Dermis microvascular lymphatic vessel endothelial cell (primary cell): ENCODE results near the gene ACAD8. TPM values are rescaled to one million over a fixed set of nuclear protein-coding genes. Genes with fewer than 3 reads are reported as not detected.
A peak's percentile ranks its signal among the peaks of the same experiment; 100 is the strongest.

Source experiments
- DNase-seq, 2 donors: peaks; one replicate each; pipeline versions ENCODE4 v3.0.0 to v3.0.0-alpha.2; 2010; ENCODE audit warnings: low read depth in 2 of 2
- total RNA-seq: library from RNA; depleted of rRNA; stranded (reverse); fragments of >200 nt; gene quantifications from 2 replicates; pipeline ENCODE4 v1.2.1, GENCODE V29; 2014

ACAD8 gene
- 18.4 and 19.8 TPM in 2 replicates for total RNA-seq

DNA sequence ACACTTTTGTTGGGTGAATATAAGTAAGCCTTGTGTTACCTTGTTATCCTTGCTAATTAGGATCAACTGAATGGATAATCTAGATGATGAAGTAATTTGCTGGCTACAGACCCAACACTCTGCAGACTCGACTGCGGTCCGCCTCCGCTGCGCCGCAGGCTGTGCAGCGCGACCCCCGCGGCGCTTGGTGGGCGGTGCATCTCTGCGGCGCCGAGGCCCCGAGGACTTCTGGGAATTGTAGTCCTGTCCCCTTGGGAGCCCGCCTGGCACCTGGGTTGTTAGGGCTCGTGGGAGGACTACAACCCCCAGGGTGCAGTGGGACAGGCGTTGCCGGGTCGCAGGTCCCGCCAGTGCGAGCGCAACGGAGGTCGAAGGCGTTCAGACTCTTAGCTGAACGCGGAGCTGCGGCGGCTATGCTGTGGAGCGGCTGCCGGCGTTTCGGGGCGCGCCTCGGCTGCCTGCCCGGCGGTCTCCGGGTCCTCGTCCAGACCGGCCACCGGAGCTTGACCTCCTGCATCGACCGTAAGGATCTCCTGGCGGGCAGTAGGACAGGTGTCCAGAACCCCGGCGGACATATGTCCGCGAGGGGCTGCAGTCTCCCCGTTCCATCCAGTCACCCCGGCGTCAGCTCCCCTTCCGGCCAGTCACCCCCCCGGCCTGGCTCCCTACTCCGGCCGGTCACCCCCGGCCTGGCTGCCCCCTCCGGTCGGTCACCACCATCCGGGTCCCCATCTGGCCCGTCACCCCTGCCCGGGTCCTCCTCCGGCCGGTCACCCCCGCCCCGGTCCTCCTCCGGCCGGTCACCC is at the start of gene ACAD8, which contains the start of gene THYN1:
Gene ACAD8 (plus strand): TSS at position 381 of the 806 bp plus-strand sequence. CDS start 33 bp downstream, at position 414.
Gene THYN1 (minus strand): TSS at position 165 of the 806 bp plus-strand sequence. CDS start 470 bp downstream, outside the sequence.
- peak; percentile 92 to 98 for DNase-seq

DNA sequence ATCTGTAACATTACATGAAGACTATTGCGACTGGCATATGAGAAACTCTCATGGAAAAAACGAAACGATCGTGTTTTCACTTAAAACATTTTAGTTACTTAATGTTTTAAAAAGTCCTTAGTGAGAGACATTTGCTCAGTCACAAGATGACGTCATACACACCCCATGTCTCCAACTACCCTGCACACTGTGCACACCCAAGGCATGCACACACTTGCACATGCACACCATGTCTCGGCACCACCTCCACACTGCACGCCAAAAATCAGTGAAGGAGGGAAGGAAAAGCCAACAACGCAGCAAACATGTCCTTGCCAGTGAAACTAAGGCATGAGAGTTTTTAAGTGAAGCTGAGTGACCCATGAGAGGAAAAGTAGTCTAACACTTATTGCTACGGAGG is 47.6 kb upstream of the ACAD8 start:
- DNase-seq: no peak

DNA sequence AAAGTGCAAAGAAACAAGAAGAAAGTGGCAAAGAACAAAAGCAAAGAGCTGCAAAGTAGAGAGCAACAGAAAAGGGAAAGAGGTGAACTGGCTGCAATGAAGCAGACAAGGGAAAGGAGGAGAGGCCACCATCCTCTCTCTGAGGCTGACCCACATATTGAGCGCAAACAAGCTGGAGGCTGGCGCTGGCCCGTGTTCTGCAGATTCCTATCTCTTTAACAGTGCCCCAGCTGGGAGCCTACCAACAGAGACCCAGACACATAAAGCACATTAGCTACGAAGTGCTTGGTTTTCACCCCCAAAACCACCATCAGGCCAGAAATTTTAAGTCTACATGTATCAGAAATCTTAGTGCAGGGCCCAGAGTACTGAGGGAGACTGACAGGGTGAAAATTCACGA is 47.2 kb upstream of the ACAD8 start:
- DNase-seq: no peak

DNA sequence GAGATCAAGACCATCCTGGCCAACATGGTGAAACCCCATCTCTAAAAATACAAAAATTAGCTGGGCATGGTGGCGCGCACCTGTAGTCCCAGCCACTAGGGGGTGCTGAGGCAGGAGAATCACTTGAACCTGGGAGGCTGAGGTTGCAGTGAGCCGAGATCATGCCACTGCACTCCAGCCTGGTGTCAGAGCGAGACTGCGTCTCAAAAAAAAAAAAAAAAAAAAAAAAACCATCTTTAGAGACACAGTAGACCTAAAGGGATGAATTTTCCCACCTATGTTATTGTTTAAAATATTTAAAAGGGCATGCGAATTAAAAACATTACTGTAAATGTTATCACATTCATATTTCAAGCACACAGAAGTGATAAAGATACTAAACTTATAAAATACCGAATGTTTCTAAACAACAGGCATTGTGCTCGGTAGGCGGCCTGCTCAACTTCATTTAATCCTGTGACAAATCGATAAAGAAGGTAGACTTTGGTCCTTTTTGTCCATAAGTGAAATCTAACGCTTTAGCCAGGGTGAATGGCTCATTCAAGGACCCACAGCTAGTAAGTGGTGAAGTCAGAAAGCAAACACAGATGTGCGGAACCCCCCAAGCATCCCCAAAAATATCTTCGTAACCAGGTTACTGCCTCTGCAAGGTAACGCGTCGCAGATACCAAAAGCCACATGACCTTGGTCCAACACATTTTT is 45.7 kb upstream of the ACAD8 start:
- peak in 1 of 2 donors; percentile 39 for DNase-seq

DNA sequence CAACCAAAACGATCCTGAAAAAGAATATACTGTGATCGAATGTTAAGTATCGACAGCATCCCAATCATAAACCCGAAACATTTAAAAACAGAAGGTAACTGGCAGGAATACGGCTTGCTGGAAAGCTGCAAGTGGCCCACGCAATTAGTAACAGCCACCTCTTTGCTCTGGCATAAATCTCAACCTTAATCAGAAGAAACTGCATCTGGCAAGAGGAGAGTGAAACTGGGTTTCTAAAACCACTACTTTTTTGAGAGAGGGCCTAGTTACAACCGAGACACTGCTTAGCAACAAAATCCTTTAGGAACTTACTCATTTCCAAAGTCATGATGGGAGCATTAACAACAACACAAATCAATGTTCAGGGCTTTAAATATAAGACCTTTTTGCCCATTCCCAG is 37.5 kb upstream of the ACAD8 start:
- DNase-seq: no peak

DNA sequence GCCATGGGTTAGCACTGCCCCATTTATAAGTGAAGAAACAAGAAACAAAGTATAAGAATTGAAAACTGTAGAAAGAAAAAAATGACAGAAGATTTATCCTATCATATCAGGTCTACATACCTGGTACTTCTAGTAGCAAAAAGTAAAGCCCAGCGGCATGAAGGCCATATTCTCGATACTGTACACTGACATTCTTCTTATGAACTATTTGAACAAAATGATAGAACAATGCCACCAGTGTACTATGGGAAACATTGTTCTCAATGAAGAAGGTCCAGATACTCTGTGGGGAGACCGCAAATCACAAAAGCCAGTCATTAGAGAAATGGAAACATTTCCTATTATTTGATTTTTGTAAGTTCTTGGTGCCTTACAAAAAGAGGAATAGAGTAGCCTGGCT is 36.6 kb upstream of the ACAD8 start:
- no peak for DNase-seq

DNA sequence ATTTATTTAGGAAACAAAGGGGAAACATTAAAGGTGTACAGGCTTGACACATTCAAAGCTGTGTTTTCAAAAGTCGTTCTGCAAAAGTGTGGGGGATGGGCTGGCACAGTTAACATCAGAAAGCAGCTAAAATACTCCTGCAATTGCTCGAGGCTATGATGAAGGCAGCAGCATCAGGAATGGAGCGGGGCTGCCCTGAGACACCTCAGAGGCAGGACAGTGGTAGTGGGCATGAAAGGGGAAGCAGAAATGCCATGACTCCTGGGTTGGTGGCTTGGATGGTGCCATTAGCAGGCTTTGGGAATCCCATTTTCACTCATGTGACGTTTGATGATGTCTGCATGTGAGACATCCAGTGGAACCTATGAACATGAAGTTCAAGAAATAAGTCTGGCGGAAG is 30.2 kb upstream of the ACAD8 start:
- DNase-seq: no peak

DNA sequence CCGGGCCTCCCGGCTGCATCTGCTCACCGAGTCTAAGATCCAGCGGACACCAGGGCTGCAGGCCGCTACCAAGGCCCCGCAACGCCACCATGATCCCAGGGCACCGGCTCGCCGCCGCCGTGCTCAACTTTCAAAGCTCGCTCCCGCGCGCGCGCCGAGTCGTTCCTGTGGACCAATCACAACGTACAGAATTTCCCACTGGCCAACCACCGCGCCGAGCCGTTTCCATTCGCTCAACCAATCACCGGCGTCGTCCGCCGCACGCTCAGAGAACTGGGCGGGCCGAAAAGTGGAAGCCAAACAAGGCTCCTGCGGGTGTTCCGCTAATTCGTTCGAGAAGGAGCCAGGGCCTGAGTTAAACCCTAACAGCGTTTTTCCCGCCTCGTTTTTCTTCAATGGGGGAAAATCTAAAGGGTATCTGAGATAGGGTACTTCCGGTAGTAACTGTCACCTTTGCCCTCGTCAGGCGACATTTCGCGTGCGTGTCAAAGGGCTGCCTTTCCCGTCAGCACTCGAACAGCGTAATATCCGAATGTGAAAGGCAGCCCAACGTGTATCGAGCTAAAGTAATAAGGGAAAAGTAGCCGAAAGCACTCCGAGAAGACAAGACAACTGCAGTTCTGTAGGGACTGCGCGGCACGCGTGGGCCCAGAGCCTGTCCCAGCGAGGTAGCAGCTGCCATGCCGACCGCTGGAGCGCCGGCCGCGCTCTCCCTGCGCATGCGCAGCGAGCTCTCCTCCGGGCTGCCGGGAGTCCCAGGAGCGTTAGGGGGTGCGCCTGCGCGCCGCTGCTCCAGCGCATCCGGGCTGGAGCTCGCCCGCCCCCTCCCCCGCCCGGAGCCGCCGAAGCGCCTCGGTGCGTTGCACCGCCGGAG is 29.3 kb upstream of the ACAD8 start, which contains the start of the genes NCAPD3 and VPS26B:
Gene NCAPD3 (minus strand): TSS at position 132 of the 874 bp plus-strand sequence. CDS start 41 bp downstream, at position 91.
Gene VPS26B (plus strand): TSS at position 836 of the 874 bp plus-strand sequence. CDS start 452 bp downstream, outside the sequence.
- peak; percentile 90 to 96 for DNase-seq

DNA sequence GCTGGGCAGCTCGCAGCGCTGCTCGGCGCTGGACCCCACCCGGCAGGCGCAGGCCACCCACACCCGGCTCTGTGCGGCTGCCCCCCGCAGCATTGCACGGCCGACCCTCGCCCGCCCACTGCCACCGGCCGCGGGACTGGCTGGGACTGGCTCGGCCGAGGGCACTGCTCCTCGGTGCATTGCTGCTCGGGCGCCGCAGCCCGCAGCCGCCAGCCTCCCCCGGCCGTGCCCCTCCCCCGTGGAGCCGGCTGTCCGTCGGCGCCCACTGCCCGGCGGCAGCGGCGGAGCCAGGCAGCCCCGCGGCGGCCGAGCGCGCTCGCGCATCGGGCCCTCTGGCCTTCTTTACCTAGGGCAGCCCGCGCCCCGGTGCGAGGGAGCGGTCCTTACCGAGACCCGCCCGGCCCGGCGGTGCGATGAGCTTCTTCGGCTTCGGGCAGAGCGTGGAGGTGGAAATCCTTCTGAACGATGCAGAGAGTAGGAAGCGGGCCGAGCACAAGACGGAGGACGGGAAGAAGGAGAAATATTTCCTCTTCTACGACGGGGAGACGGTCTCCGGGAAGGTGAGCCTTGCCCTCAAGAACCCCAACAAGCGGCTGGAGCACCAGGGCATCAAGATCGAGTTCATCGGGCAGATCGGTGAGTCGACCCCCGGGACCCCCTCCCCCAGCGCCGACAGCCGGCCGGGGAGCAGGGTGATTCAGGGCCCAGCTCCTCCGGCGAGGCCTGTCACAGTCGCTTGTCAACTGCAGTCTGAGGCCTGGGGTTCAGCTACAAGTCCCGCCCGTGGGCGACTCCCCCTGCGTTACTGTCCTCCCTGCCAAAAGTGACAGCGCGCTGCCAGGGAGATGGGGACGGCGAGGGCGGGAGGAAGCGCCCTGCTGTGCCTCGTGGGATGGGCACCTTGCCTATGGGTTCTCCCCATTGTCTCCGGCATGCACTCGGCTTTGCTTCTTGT is 28.4 kb upstream of the ACAD8 start:
- DNase-seq: peak in 1 of 2 donors; percentile 51

DNA sequence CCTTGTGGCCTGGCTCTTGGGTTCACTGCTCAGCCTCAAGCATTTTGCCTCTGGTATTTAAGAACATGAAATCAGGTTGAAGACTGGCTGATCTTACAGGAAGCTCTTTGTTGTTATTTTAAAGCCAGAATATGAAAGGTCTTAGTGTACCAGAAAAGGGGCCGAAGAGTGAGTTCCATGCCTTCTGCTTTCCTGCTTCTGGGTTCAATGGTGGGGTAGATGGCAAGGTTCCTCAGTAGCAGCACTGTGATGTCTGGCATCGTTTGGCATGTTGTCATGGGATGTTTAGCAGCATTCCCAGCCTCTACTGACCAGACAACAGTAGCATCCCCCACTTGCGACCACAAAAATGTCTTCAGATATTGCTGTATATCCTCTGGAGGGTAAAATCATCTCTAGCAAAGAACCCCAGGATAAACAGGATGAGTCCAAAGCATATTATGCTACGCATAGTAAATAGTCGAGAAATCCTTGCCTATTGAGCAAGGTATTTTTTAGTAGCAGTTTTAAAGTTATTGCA is 26.5 kb upstream of the ACAD8 start:
- no peak for DNase-seq

DNA sequence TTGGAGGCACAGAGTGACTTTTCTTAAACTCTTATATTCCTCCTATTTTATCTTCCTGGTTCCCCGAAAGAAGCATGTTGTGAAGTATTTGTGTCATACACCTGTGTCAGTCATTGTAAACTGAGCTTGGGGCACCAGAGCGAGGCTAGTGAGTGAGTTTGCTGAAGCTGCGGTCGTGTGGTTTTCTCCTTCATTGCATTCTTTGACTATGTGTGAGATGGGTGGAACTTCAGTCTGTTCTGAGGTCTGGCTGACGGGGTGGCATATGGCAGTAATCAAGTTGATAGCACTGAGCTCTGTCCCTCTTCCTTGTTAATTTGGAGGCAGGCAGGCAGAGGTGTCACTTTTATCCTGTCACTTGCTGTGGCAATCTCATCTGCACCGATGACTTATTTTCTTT is 24.7 kb upstream of the ACAD8 start:
- no peak for DNase-seq

DNA sequence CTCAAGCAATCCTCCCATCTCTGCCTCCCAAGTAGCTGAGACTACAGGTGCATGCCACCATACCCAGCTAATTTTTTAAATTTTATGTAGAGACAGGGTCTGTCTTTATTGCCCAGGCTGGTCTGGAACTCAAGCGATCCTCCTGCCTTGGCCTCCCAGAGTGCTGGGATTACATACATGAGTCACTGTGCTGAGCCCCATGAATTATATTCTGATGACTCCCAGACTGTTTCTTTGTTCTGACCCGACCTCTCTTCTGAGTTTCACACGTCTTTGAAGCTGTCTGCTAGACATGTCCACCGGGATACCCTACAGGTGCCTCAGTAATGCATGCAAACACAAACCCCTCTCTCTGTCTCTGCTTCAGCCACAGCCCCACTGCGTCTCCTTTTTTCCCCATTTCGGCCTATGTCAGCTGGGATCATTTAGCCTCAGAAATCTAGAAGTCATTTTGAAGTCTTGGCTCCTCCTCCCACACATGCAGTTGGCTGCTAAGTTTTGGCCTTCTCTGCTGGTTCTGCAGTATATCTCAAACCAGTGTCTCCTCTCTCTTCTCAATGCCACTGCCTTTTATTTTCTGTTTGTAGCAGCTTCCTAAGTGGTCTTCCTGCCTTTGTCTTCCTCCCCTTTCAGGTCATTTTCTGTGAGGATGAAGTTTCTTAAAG is 24.1 kb upstream of the ACAD8 start:
- DNase-seq: no peak

DNA sequence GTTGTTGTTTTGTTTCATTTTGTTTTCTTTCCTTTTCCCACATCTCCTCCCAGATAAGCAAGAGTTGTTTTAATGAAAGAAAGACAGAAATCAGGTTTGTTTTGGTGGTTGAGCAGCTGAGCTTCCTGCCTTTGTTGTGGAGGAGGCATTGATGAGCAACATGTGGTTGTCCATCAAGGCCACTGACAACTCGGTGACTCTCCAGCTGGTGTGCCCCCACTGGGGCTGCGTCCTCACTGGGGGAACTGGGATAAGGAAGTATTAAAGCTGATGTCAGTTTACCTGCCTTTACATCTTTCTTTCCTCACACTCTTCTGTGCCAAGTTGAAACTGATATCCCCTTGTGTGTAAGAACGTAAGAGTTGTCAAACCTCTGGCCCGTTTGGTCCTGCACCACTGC is 23.0 kb upstream of the ACAD8 start:
- peak in 1 of 2 donors; percentile 37 for DNase-seq

DNA sequence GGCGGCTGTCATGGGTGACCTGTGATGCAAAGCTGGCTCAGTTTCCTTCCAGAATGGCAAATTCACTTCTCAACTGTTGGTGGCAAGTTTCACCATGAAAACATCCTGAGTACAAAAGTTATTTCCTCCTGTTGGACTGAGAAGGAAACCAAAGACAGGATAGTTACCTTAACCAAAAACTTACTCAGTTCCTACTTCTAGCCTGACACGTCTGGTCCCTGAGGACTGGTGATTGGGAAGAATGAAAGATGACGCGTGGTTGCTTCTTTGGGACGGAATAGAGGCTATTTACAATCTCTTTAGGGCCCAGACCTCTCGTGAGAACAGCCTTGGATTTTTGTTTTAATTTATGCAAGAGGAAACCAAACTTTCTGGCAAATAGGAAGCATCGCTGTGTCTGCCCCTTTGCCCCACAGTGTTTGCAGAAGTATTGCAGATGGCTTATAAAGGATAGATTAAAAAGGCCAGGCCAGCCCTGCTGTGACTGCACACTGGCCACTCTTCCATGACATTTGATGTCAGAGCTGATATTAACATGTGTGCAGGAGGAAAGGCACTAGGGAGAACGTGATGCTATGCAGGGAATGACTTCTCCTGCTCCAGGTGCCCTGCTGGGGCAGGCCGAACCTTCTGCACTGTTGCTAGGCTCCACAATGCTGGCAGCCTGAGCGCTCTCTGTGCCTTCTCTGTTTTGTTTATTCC is 21.3 kb upstream of the ACAD8 start:
- DNase-seq: no peak

DNA sequence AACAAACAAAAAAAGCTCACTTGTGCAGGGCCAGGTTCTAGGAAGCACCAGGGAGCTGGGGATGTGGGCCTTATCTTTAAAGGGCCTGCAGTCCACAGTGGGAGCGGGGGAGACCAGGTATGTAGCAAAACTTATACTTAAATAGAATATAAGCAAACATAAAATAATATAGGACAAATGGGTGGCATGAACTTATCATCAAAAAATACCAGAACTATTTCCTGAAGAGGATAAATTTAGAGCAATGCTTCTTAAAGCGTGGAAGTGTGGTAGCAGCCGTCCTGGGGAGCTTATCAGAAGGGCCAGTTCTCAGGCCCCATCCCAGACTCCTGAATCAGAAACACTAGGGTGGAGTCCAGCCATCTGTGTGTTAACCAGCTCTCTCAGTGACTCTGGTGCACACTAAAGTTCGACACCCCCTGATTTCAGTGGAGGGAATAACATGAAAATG is 19.6 kb upstream of the ACAD8 start:
- DNase-seq: no peak

DNA sequence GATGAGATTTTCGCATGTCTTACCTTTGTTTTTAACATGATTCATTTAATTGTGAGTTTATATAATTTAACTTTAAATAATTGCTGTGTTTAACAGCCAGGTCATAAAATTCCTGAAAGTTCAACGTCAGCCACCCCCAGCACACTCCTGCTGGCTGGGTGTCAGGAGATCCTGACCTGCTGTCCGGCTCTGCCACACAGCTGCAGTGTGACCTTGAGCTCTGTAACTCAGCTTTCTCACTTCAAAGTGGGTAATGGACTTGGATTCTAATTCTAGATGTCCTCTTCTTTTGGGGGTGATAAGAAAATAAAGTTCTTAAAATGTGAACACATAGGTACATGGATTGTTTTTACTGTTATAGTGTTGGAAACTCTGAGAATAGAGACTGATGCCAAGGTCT is 18.0 kb upstream of the ACAD8 start:
- peak in 1 of 2 donors; percentile 15 for DNase-seq

DNA sequence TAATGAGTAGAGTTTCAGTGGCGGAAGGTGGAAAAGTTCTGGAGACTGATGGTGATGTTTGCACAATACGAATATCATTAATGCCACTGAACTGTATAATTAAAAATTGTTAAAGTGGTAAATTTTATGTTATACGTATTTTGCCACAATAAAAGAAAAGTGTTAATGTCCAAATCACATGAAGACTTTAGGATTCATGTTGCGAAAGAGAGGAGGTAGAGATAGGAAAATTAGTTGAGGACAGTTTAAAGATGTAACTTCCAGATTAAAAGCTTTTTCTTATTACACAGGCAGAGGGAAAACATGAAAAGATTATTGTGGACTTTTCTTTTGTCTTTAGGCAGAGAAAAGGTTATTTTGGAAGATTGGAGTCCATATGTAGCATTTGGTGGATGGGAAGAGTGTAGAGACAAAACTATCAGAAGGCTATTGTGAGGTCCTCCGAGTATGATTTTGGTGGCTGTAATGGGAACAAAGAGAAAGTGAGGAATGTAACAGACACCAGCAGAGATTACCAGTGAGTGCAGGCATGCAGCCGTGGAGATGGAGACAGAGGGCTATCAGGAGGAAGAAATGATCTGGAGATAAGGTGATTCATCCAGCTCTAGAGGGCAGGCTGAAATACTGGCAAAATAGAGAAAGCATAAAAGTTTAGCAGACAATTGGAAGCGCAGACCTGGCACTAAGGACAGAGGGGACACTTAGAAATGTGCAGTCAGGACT is 16.4 kb upstream of the ACAD8 start:
- DNase-seq: no peak

DNA sequence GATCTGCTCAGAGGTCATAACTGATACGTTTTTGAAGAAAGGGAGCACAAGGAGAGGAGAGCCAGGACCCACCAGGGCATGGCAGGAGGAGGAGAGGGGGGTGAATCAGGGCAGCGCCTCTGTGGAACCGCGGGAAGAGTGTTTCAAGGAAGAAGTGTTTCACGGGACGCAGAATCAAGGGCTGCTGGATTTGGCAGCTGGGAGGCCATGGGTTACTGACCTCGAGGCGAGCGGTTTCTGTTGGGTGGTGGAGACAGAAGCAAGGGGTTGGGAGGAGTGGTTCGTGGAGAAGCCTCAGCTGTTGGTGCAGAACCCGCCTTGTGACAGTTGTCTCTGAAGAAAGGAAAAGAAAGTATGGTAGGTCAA is 15.8 kb upstream of the ACAD8 start:
- DNase-seq: no peak
